OCI-LY1 (cell line): Measurements from ENCODE around the gene RER1.

Experiments used
- H2AFZ ChIP-seq: fragments of 200-600 bp; sonication (generic), shearing (Covaris generic); 2 replicates; pipeline ENCODE4 v1.6.0; 2014; ENCODE audit warnings: antibody characterized with exemption, mild to moderate bottlenecking, low read length
- H3F3A ChIP-seq: fragments of 200-600 bp; sonication (generic), shearing (Covaris generic); 2 replicates; pipeline ENCODE4 v1.6.0; 2014; ENCODE audit warnings: mild to moderate bottlenecking, antibody characterized with exemption, low read length, moderate library complexity; ENCODE audit not compliant: insufficient read depth
- H3K27ac ChIP-seq: fragments of 200-600 bp; sonication (generic); 2 replicates; pipeline ENCODE4 v1.5.1; 2014; ENCODE audit warnings: low read length, mixed run types, mild to moderate bottlenecking, low read depth; ENCODE audit not compliant: poor library complexity, severe bottlenecking
- H3K27me3 ChIP-seq: fragments of 200-600 bp; sonication (generic); 2 replicates; pipeline ENCODE4 v1.6.0; 2014; ENCODE audit warnings: antibody characterized with exemption, mild to moderate bottlenecking, low read length, moderate library complexity; ENCODE audit not compliant: insufficient read depth
- H3K36me3 ChIP-seq: fragments of 200-600 bp; sonication (generic); 2 replicates; pipeline ENCODE4 v1.6.1; 2014; ENCODE audit warnings: mild to moderate bottlenecking, antibody characterized with exemption, low read length, moderate library complexity, mixed read lengths; ENCODE audit not compliant: insufficient read depth
- H3K4me1 ChIP-seq: fragments of 200-600 bp; sonication (generic); 2 replicates; pipeline ENCODE4 v1.5.1; 2014; ENCODE audit warnings: mild to moderate bottlenecking, low read length, moderate library complexity; ENCODE audit not compliant: insufficient read depth, severe bottlenecking
- H3K4me2 ChIP-seq: fragments of 200-600 bp; sonication (generic), shearing (Covaris generic); 2 replicates; pipeline ENCODE4 v1.6.1; 2014; ENCODE audit warnings: low read length
- H3K4me3 ChIP-seq: fragments of 200-600 bp; sonication (generic); 2 replicates; pipeline ENCODE4 v1.5.1; 2014; ENCODE audit warnings: low read length, low read depth, mild to moderate bottlenecking, mixed read lengths; ENCODE audit not compliant: poor library complexity, severe bottlenecking
- H3K79me2 ChIP-seq: fragments of 200-600 bp; shearing (Covaris generic); 2 replicates; pipeline ENCODE4 v1.6.1; 2016; ENCODE audit warnings: mixed run types, low read length, mixed read lengths; ENCODE audit not compliant: insufficient read depth
- H3K9ac ChIP-seq: fragments of 200-600 bp; sonication (generic), shearing (Covaris generic); 2 replicates; pipeline ENCODE4 v1.6.1; 2014; ENCODE audit warnings: mild to moderate bottlenecking, low read length, mixed read lengths
- H3K9me2 ChIP-seq: fragments of 200-600 bp; sonication (generic), shearing (Covaris generic); 2 replicates; pipeline ENCODE4 v1.6.1; 2014; ENCODE audit warnings: low read depth, mild to moderate bottlenecking, low read length, mixed read lengths
- H3K9me3 ChIP-seq: fragments of 200-600 bp; shearing (Covaris generic); 2 replicates; pipeline ENCODE4 v1.6.1; 2014; ENCODE audit warnings: low read length, mixed read lengths
- H4K20me1 ChIP-seq: fragments of 200-600 bp; sonication (generic), shearing (Covaris generic); 2 replicates; pipeline ENCODE4 v1.6.0; 2016; ENCODE audit warnings: mild to moderate bottlenecking, low read length; ENCODE audit not compliant: insufficient read depth
- EZH2 ChIP-seq: fragments of 200-600 bp; sonication (generic), shearing (Covaris generic); IDR thresholded peaks from 2 replicates; pipeline ENCODE4 v1.8.0; 2017; ENCODE audit warnings: borderline replicate concordance, mixed run types, mild to moderate bottlenecking, antibody characterized with exemption, low read length, moderate library complexity, mixed read lengths
- TF ChIP-seq, protein P1 (sequence below): fragments of 200-600 bp; sonication (generic), shearing (Covaris generic); IDR thresholded peaks from 2 replicates; pipeline ENCODE4 v1.5.1; 2017; ENCODE audit warnings: mild to moderate bottlenecking, antibody characterized with exemption, low read length, moderate library complexity, mixed read lengths

Gene RER1

DNA sequence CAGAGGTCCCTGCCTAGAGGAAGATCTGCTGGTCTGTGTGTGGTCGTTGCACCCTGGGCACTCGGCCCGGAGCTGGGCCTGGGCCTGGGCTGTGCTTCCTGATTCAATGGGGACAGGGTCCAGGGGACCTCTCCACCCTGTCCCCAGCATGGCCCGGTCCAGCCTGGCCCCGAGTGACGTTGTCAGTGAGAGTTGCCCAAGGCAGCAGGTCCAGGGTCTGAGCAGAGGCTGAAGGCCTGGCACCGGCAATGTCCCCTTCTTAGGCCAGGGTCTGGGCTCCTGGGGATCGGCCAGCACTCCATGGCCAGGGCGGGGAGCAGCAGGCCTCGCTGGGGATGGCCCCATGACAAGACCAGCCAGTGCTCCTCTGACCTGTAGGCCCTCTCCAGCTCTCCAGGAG lies 36.3 kb downstream of the RER1 start:
- TF ChIP-seq, protein P1, sequence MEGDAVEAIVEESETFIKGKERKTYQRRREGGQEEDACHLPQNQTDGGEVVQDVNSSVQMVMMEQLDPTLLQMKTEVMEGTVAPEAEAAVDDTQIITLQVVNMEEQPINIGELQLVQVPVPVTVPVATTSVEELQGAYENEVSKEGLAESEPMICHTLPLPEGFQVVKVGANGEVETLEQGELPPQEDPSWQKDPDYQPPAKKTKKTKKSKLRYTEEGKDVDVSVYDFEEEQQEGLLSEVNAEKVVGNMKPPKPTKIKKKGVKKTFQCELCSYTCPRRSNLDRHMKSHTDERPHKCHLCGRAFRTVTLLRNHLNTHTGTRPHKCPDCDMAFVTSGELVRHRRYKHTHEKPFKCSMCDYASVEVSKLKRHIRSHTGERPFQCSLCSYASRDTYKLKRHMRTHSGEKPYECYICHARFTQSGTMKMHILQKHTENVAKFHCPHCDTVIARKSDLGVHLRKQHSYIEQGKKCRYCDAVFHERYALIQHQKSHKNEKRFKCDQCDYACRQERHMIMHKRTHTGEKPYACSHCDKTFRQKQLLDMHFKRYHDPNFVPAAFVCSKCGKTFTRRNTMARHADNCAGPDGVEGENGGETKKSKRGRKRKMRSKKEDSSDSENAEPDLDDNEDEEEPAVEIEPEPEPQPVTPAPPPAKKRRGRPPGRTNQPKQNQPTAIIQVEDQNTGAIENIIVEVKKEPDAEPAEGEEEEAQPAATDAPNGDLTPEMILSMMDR: no peak
- TF ChIP-seq EZH2: no peak
- no peaks in the 10 kb centered on the region for H3K9me2 ChIP-seq
- H3K4me2 ChIP-seq: no peak overlapping the region
- no peaks in the 10 kb centered on the region for H3F3A ChIP-seq
- H3K27ac ChIP-seq: no peak overlapping the region
- H3K9me3 ChIP-seq: peaks cover 5% of the 10 kb centered on the region; the same call in 1 of the 2 replicates
- H3K4me1 ChIP-seq: no peaks in the 10 kb centered on the region
- H3K4me3 ChIP-seq: no peak overlapping the region
- no peaks in the 10 kb centered on the region for H4K20me1 ChIP-seq
- H3K27me3 ChIP-seq: peaks cover 15% of the 10 kb centered on the region; the same call in 1 of the 2 replicates
- H3K36me3 ChIP-seq: no peaks in the 10 kb centered on the region; the same call in 1 of the 2 replicates
- H3K9ac ChIP-seq: no peak overlapping the region
- H2AFZ ChIP-seq: no peak overlapping the region
- H3K79me2 ChIP-seq: no peaks in the 10 kb centered on the region

DNA sequence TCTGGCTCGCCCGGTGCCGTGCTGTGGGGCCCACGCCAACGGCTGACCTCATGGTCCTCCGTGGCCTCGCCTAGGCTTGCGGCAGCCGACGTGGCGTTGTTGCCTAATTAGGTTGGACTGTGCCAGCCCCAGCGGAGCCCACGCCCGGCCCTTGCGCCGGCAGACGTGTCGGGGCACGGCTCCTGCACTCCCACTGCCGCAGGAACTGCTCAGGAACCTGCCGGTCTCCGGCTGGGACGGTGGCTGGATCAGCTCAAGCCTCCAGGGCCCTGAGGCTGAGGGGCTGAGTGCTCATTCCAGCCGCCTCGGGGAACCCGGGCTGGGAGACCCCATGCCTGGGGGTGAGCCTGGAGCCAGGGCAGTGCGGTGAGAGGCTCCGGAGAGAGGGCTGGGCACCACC lies 36.8 kb downstream of the RER1 start:
- no peaks in the 10 kb centered on the region for H3K9me2 ChIP-seq
- H3K9me3 ChIP-seq: peaks cover 5% of the 10 kb centered on the region; the same call in 1 of the 2 replicates
- H3K79me2 ChIP-seq: no peaks in the 10 kb centered on the region
- no peak overlapping the region for H3K4me3 ChIP-seq
- H2AFZ ChIP-seq: no peak overlapping the region
- H3K4me1 ChIP-seq: no peaks in the 10 kb centered on the region
- H3K27me3 ChIP-seq: peaks cover 14% of the 10 kb centered on the region; the same call in 1 of the 2 replicates
- H3F3A ChIP-seq: no peaks in the 10 kb centered on the region
- no peak overlapping the region for H3K4me2 ChIP-seq
- no peak for TF ChIP-seq EZH2
- TF ChIP-seq, protein P1: no peak
- H3K36me3 ChIP-seq: no peaks in the 10 kb centered on the region; the same call in 1 of the 2 replicates
- no peak overlapping the region for H3K27ac ChIP-seq
- H3K9ac ChIP-seq: no peak overlapping the region
- H4K20me1 ChIP-seq: no peaks in the 10 kb centered on the region

DNA sequence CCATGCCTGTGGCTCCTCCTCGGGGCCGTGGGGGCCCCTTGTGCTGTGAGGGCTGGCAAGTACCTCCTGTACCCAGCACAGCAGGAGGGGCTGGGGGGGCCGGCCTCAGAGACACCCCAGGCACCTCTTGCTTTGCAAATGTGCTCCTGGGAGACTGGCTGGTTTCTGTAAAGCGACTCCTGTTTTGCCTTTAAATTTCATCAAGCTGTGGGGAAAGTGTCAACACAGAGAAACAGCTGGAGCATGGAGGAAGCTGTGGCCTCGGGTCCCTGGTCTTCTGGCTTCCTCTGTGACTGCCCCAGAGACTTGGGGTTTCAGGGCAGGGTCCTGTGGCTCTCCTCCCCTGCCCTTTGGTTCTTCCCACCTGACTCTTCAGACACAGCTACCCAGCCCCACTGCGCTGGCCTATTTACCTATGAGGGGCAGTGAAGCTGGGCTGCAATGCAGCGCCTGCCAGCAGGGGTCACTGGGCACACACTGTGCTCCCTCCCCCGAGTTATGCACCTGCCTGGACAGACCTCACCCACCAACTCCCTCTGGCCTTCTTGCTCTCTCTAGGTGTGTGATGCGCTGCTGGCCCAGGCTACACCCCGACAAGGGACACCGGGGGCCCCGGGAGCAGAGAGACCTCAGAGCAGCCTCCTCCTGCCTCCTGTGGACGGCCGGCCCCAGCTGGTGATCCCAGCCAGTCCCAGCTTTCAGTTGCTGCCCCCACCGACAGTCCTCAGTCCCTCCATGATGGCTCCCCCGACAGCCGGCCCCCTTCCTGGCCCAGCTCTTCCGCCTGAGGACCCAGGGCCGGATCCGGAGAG lies 38.3 kb downstream of the RER1 start:
- Histone ChIP-seq H3K4me1 (no peaks in the 10 kb centered on the region), H3K9ac (no peak overlapping the region), H3K4me2 (no peak overlapping the region), H3K9me3 (peaks cover 5% of the 10 kb centered on the region; the same call in 1 of the 2 replicates), H3K27me3 (peaks cover 14% of the 10 kb centered on the region; the same call in 1 of the 2 replicates), H3K79me2 (no peaks in the 10 kb centered on the region), H3K9me2 (no peaks in the 10 kb centered on the region), H3F3A (no peaks in the 10 kb centered on the region), H2AFZ (no peak overlapping the region), H3K27ac (no peak overlapping the region), H3K36me3 (no peaks in the 10 kb centered on the region; the same call in 1 of the 2 replicates), H3K4me3 (no peak overlapping the region), H4K20me1 (no peaks in the 10 kb centered on the region)
- TF ChIP-seq, protein P1: peak; percentile 36; the same call in 1 of the 2 replicates
- no peak for TF ChIP-seq EZH2
